Measurements from ENCODE around the gene CALU. TPM values are rescaled to one million over a fixed set of nuclear protein-coding genes. Genes with fewer than 3 reads are reported as not detected.

Gene CALU
- total RNA-seq, 2 experiments from 2014 or later: 28.2 to 39.0 TPM

GRCh38 chr7:128801667-128802418 is 62.7 kb downstream of the CALU start:
- no peaks in the 10 kb centered on the region for H3K9me3 Mint-ChIP-seq (ENCODE audit: low read depth)
- CTCF ChIA-PET: no interaction called here
- no peak overlapping the region for H3K4me3 Mint-ChIP-seq
- DNase-seq: no peak
- H3K27ac Mint-ChIP-seq: no peak overlapping the region
- ATAC-seq: no peak
- H3K27me3 Mint-ChIP-seq: no peaks in the 10 kb centered on the region
- no peaks in the 10 kb centered on the region for H3K4me1 Mint-ChIP-seq
- no peaks in the 10 kb centered on the region for H3K36me3 Mint-ChIP-seq

GRCh38 chr7:128804484-128804883 is 65.3 kb downstream of the CALU start:
- ATAC-seq: no peak
- CTCF ChIA-PET: no interaction called here
- no peak for DNase-seq
- Mint-ChIP-seq H3K36me3 (no peaks in the 10 kb centered on the region), H3K4me1 (no peaks in the 10 kb centered on the region), H3K27ac (no peak overlapping the region), H3K9me3 (ENCODE audit: low read depth) (no peaks in the 10 kb centered on the region), H3K27me3 (no peaks in the 10 kb centered on the region), H3K4me3 (no peak overlapping the region)

- Mint-ChIP-seq H3K4me1 (no peaks in the 10 kb centered on the region), H3K27me3 (no peaks in the 10 kb centered on the region), H3K27ac (no peak overlapping the region), H3K9me3 (ENCODE audit: low read depth) (no peaks in the 10 kb centered on the region), H3K4me3 (no peak overlapping the region), H3K36me3 (no peaks in the 10 kb centered on the region)
- CTCF ChIA-PET: no interaction called here
- no peak for DNase-seq
- ATAC-seq: no peak
These were observed 66.1 kb downstream of the CALU start for GRCh38 chr7:128805225-128805624.

GRCh38 chr7:128807191-128807590 is 68.0 kb downstream of the CALU start:
- H3K27ac Mint-ChIP-seq: no peak overlapping the region
- ATAC-seq (no peak), DNase-seq (no peak)
- H3K4me1 Mint-ChIP-seq: no peaks in the 10 kb centered on the region
- CTCF ChIA-PET: interaction anchor here (0.6 kb wide), 1 partner anchor 1150 kb away, joined by 3 read pairs; no protein-coding TSS in a partner anchor
- no peaks in the 10 kb centered on the region for H3K9me3 Mint-ChIP-seq (ENCODE audit: low read depth)
- H3K27me3 Mint-ChIP-seq: no peaks in the 10 kb centered on the region
- H3K4me3 Mint-ChIP-seq: no peak overlapping the region
- H3K36me3 Mint-ChIP-seq: no peaks in the 10 kb centered on the region

GRCh38 chr7:128809363-128809762 is 70.2 kb downstream of the CALU start:
- Mint-ChIP-seq H3K4me3 (no peak overlapping the region), H3K27me3 (no peaks in the 10 kb centered on the region), H3K27ac (no peak overlapping the region), H3K9me3 (ENCODE audit: low read depth) (no peaks in the 10 kb centered on the region), H3K36me3 (no peaks in the 10 kb centered on the region), H3K4me1 (no peaks in the 10 kb centered on the region)
- CTCF ChIA-PET: no interaction called here
- DNase-seq (no peak), ATAC-seq (no peak)

- Mint-ChIP-seq H3K27ac (no peak overlapping the region), H3K27me3 (no peaks in the 10 kb centered on the region), H3K4me1 (no peaks in the 10 kb centered on the region), H3K9me3 (ENCODE audit: low read depth) (no peaks in the 10 kb centered on the region), H3K4me3 (no peak overlapping the region), H3K36me3 (no peaks in the 10 kb centered on the region)
- no peak for DNase-seq
- no peak for ATAC-seq
- CTCF ChIA-PET: no interaction called here
These were observed 71.3 kb downstream of the CALU start for GRCh38 chr7:128810473-128810872.

GRCh38 chr7:128810997-128811396 is 71.8 kb downstream of the CALU start:
- no peaks in the 10 kb centered on the region for H3K36me3 Mint-ChIP-seq
- CTCF ChIA-PET: no interaction called here
- H3K27ac Mint-ChIP-seq: no peak overlapping the region
- ATAC-seq (no peak), DNase-seq (no peak)
- H3K27me3 Mint-ChIP-seq: no peaks in the 10 kb centered on the region
- H3K9me3 Mint-ChIP-seq (ENCODE audit: low read depth): no peaks in the 10 kb centered on the region
- no peaks in the 10 kb centered on the region for H3K4me1 Mint-ChIP-seq
- H3K4me3 Mint-ChIP-seq: no peak overlapping the region

- ATAC-seq (no peak), DNase-seq (no peak)
- Mint-ChIP-seq H3K4me3 (no peak overlapping the region), H3K36me3 (no peaks in the 10 kb centered on the region), H3K4me1 (no peaks in the 10 kb centered on the region), H3K27ac (no peak overlapping the region), H3K27me3 (no peaks in the 10 kb centered on the region), H3K9me3 (ENCODE audit: low read depth) (no peaks in the 10 kb centered on the region)
- CTCF ChIA-PET: interaction anchor here (0.9 kb wide), 1 partner anchor 72 kb away, joined by 3 read pairs; no protein-coding TSS in a partner anchor
These were observed 72.7 kb downstream of the CALU start for GRCh38 chr7:128811631-128812430.

- Mint-ChIP-seq H3K4me1 (no peaks in the 10 kb centered on the region), H3K9me3 (ENCODE audit: low read depth) (no peaks in the 10 kb centered on the region), H3K27me3 (no peaks in the 10 kb centered on the region), H3K4me3 (no peak overlapping the region), H3K36me3 (no peaks in the 10 kb centered on the region), H3K27ac (no peak overlapping the region)
- DNase-seq (no peak), ATAC-seq (no peak)
- CTCF ChIA-PET: no interaction called here
These were observed 73.5 kb downstream of the CALU start for GRCh38 chr7:128812514-128813168.

GRCh38 chr7:128814499-128814898 is 75.3 kb downstream of the CALU start:
- Mint-ChIP-seq H3K4me3 (no peak overlapping the region), H3K36me3 (no peaks in the 10 kb centered on the region), H3K4me1 (no peaks in the 10 kb centered on the region), H3K27ac (no peak overlapping the region), H3K9me3 (ENCODE audit: low read depth) (no peaks in the 10 kb centered on the region), H3K27me3 (peaks cover 6% of the 10 kb centered on the region)
- no peak for DNase-seq
- ATAC-seq: no peak
- CTCF ChIA-PET: no interaction called here

GRCh38 chr7:128815289-128815942 is 76.3 kb downstream of the CALU start:
- Mint-ChIP-seq H3K27me3 (peaks cover 6% of the 10 kb centered on the region), H3K4me3 (no peak overlapping the region), H3K9me3 (ENCODE audit: low read depth) (no peaks in the 10 kb centered on the region), H3K4me1 (peaks cover 2% of the 10 kb centered on the region), H3K27ac (no peak overlapping the region), H3K36me3 (no peaks in the 10 kb centered on the region)
- DNase-seq (no peak), ATAC-seq (no peak)
- CTCF ChIA-PET: interaction anchor here (0.7 kb wide), 1 partner anchor 26 kb away, joined by 3 read pairs; no protein-coding TSS in a partner anchor

- Mint-ChIP-seq H3K36me3 (no peaks in the 10 kb centered on the region), H3K27ac (no peak overlapping the region), H3K9me3 (ENCODE audit: low read depth) (no peaks in the 10 kb centered on the region), H3K4me3 (no peak overlapping the region), H3K27me3 (peaks cover 8% of the 10 kb centered on the region), H3K4me1 (peaks cover 2% of the 10 kb centered on the region)
- no peak for DNase-seq
- CTCF ChIA-PET: interaction anchor here (1.1 to 1.4 kb wide), 4 partner anchors 23 to 345 kb away, joined by 3 to 4 read pairs (median 4); no protein-coding TSS in a partner anchor
- ATAC-seq: no peak
These were observed 79.5 kb downstream of the CALU start for GRCh38 chr7:128818694-128819093.

All from activated CD8-positive, alpha-beta memory T cell treated with anti-CD3 and anti-CD28 coated beads, Interleukin-2, amount 10 ng/mL, durations not matched to agents 7 days and 5 days (primary cell).